CD14-positive monocyte (primary cell): ENCODE measurements around the gene AFAP1L1. TPM values are rescaled to one million over a fixed set of nuclear protein-coding genes. Genes with fewer than 3 reads are reported as not detected.

Source experiments
- DNase-seq, 3 donors: peaks; one replicate each; pipeline ENCODE4 v3.0.0-alpha.2; 2011 to 2022
- H2AFZ ChIP-seq: 2 replicates; pipeline ENCODE4 v1.6.0; 2012; ENCODE audit warnings: mild to moderate bottlenecking, low read depth, low read length, inconsistent platforms; ENCODE audit not compliant: insufficient read depth, poor library complexity, severe bottlenecking
- H3K27ac ChIP-seq, 2 donors: 1 replicate in 1 of 2; 2 replicates in 1 of 2; pipeline ENCODE4 v1.5.1; 2012 to 2013; ENCODE audit warnings: low read length in 2 of 2, control low read depth in 1 of 2, inconsistent platforms in 1 of 2, low read depth in 1 of 2, mild to moderate bottlenecking in 1 of 2
- H3K27me3 ChIP-seq, 2 donors: one replicate each; pipeline versions ENCODE4 v1.6.0 to v1.6.1; 2011 to 2013; ENCODE audit warnings: low read length in 2 of 2; ENCODE audit not compliant: control insufficient read depth in 2 of 2, insufficient read depth in 2 of 2
- H3K36me3 ChIP-seq, 2 donors: replicated peaks in 1 of 2; 1 replicate in 1 of 2; 2 replicates in 1 of 2; pipeline versions ENCODE4 v1.5.1 to v1.6.1; 2012 to 2013; ENCODE audit warnings: low read length in 2 of 2, control low read depth in 1 of 2, inconsistent platforms in 1 of 2, mild to moderate bottlenecking in 1 of 2; ENCODE audit not compliant: insufficient read depth in 2 of 2, control insufficient read depth in 1 of 2
- H3K4me1 ChIP-seq, 2 donors: 1 replicate in 1 of 2; 2 replicates in 1 of 2; pipeline versions ENCODE4 v1.5.1 to v1.6.1; 2012 to 2013; ENCODE audit warnings: low read length in 2 of 2, control low read depth in 1 of 2, inconsistent platforms in 1 of 2, mild to moderate bottlenecking in 1 of 2, moderate library complexity in 1 of 2; ENCODE audit not compliant: insufficient read depth in 2 of 2, control insufficient read depth in 1 of 2
- H3K4me2 ChIP-seq: replicated peaks from 2 replicates; pipeline ENCODE3; 2012; ENCODE audit warnings: low read length, moderate library complexity, mild to moderate bottlenecking; ENCODE audit not compliant: poor library complexity, severe bottlenecking; ENCODE audit errors: extremely low read depth
- H3K4me3 ChIP-seq, 3 experiments: fragments of 200-600 bp in 1 of 3; sonication (generic) in 1 of 3; replicated peaks in 1 of 3; 1 replicate in 2 of 3; 2 replicates in 1 of 3; pipeline ENCODE4 v1.5.1; 2011 to 2013; ENCODE audit warnings: low read length in 3 of 3, mild to moderate bottlenecking in 3 of 3, control low read depth in 2 of 3, low read depth in 2 of 3, inconsistent platforms in 1 of 3, moderate library complexity in 1 of 3
- H3K79me2 ChIP-seq: 2 replicates; pipeline ENCODE4 v1.6.0; 2012; ENCODE audit warnings: mild to moderate bottlenecking, control low read depth, inconsistent platforms, low read length, moderate library complexity; ENCODE audit not compliant: insufficient read depth
- H3K9ac ChIP-seq: 2 replicates; pipeline ENCODE4 v1.6.0; 2017; ENCODE audit warnings: low read length, mild to moderate bottlenecking; ENCODE audit not compliant: insufficient read depth, poor library complexity, severe bottlenecking
- H3K9me3 ChIP-seq, 2 donors: replicated peaks in 1 of 2; 1 replicate in 1 of 2; 2 replicates in 1 of 2; pipeline versions ENCODE4 v1.5.1 to v1.6.1; 2012 to 2013; ENCODE audit warnings: low read length in 2 of 2, control low read depth in 1 of 2; ENCODE audit not compliant: control insufficient read depth in 1 of 2, insufficient read depth in 1 of 2
- H4K20me1 ChIP-seq: 2 replicates; pipeline ENCODE4 v1.6.0; 2012; ENCODE audit warnings: mild to moderate bottlenecking, low read length, control low read depth, moderate library complexity; ENCODE audit not compliant: insufficient read depth
- H3K27ac Mint-ChIP-seq, 7 donors: one replicate each; pipeline ENCODE4 v1.8.0; 2020; ENCODE audit warnings: mild to moderate bottlenecking in 7 of 7, mixed read lengths in 7 of 7, moderate library complexity in 6 of 7, inconsistent platforms in 2 of 7
- H3K27me3 Mint-ChIP-seq, 3 donors: one replicate each; pipeline ENCODE4 v1.8.0; 2021 to 2022; ENCODE audit warnings: low read depth in 3 of 3, mild to moderate bottlenecking in 3 of 3, mixed read lengths in 3 of 3, moderate library complexity in 3 of 3, inconsistent platforms in 1 of 3
- H3K36me3 Mint-ChIP-seq, 2 donors: one replicate each; pipeline ENCODE4 v1.8.0; 2020; ENCODE audit warnings: mixed read lengths in 2 of 2, inconsistent platforms in 1 of 2, mild to moderate bottlenecking in 1 of 2
- H3K4me1 Mint-ChIP-seq: one replicate; pipeline ENCODE4 v1.8.0; 2020; ENCODE audit warnings: mild to moderate bottlenecking, mixed read lengths
- H3K4me3 Mint-ChIP-seq, 2 donors: one replicate each; pipeline ENCODE4 v1.8.0; 2020; ENCODE audit warnings: mild to moderate bottlenecking in 2 of 2, mixed read lengths in 2 of 2, moderate library complexity in 1 of 2
- H3K9me3 Mint-ChIP-seq, 7 donors: one replicate each; pipeline ENCODE4 v1.8.0; 2020 to 2022; ENCODE audit warnings: mixed read lengths in 7 of 7, mild to moderate bottlenecking in 6 of 7, moderate library complexity in 6 of 7, inconsistent platforms in 2 of 7
- WGBS: methylation state at CpG from one replicate; pipeline ENCODE4 v1.1.5; 2013; ENCODE audit warnings: missing lambda C conversion rate; ENCODE audit not compliant: insufficient coverage; 5-methylcytosine and 5-hydroxymethylcytosine counted together
- intact Hi-C, 2 donors: fragments of 100-400 bp; cut with micrococcal nuclease; formaldehyde crosslinking; loops; one replicate each; pipeline versions ENCODE4 v1.15.0 to v1.15.1; 2023
- polyA plus RNA-seq, 3 donors: library from polyadenylated mRNA; depleted of rRNA in 1 of 3; unstranded in 2 of 3; stranded (reverse) in 1 of 3; fragments of 300-500 nt in 2 of 3; fragments of >200 nt in 1 of 3; fragmentation: Illumina TruSeq in 2 of 3; gene quantifications; 1 replicate in 2 of 3; 2 replicates in 1 of 3; pipeline ENCODE4 v1.2.3, GENCODE V29; 2012 to 2021
- TF ChIP-seq, protein P1 (sequence below): fragments of 200-600 bp; IDR thresholded peaks from one replicate; pipeline ENCODE4 v1.8.0; 2022; ENCODE audit warnings: antibody characterized with exemption, mild to moderate bottlenecking

Gene AFAP1L1
- polyA plus RNA-seq, 3 donors: not detected

DNA sequence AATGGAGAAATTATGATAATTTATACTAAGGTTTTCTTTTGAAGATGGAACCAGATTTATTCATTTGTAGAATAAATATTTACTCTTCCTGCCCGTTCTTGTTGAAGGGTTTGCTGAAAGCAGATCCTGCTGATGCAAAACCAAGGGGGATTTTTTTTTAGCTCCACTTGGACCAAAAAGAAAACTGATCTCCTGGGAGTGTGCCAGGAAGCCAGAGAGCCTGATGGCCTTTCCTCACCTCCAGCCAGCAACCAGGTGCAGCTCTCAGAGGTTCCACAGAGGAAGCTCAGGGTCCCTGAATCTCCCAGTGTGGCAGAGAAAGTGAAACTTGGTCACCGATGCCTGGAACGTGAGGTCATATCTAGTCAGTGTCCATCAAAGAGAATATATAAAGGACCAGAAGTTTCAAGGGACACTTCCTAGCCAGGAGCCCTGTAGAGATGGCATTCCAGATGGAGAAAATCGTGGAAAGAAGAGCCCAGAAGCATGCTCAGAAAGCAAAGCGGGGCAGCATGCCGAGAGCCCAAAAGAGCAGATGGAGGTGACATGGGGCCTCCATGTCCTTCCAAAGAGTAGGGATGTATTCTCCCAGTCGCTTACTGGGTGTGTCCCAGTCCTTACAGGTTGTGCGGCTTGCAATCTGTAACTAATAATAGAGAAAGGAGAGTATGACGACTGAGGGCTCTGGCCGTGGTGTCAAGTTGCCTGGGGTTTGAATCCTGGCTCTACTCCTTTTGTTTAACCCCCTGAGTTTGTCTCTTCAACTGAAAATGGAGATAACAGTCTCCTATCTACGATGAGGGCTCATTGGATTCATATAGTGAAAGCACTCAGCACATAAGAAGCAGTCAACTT lies 12.2 kb downstream of the AFAP1L1 start:
- WGBS: 91% methylated on average over 7 of the region's 11 CpGs
- H3K4me1 ChIP-seq: peaks cover 0 to 4% of the 10 kb centered on the region in 2 donors
- no peaks in the 10 kb centered on the region for H3K9me3 ChIP-seq
- peaks cover 0 to 9% (median 3%) of the 10 kb centered on the region in 7 donors for H3K9me3 Mint-ChIP-seq
- no peak overlapping the region for H3K27ac ChIP-seq
- no peaks in the 10 kb centered on the region for H3K79me2 ChIP-seq
- intact Hi-C loops: no loop called here
- H3K36me3 ChIP-seq: no peaks in the 10 kb centered on the region
- no peaks in the 10 kb centered on the region for H3K36me3 Mint-ChIP-seq
- H3K27me3 ChIP-seq: no peaks in the 10 kb centered on the region
- no peak overlapping the region for H3K4me3 Mint-ChIP-seq
- no peak overlapping the region for H3K4me3 ChIP-seq
- peaks cover 14% of the 10 kb centered on the region for H3K4me1 Mint-ChIP-seq
- DNase-seq: no peak
- no peak overlapping the region for H3K9ac ChIP-seq
- no peak overlapping the region for H2AFZ ChIP-seq
- no peak overlapping the region for H3K27ac Mint-ChIP-seq
- H4K20me1 ChIP-seq: no peaks in the 10 kb centered on the region
- TF ChIP-seq, protein P1, sequence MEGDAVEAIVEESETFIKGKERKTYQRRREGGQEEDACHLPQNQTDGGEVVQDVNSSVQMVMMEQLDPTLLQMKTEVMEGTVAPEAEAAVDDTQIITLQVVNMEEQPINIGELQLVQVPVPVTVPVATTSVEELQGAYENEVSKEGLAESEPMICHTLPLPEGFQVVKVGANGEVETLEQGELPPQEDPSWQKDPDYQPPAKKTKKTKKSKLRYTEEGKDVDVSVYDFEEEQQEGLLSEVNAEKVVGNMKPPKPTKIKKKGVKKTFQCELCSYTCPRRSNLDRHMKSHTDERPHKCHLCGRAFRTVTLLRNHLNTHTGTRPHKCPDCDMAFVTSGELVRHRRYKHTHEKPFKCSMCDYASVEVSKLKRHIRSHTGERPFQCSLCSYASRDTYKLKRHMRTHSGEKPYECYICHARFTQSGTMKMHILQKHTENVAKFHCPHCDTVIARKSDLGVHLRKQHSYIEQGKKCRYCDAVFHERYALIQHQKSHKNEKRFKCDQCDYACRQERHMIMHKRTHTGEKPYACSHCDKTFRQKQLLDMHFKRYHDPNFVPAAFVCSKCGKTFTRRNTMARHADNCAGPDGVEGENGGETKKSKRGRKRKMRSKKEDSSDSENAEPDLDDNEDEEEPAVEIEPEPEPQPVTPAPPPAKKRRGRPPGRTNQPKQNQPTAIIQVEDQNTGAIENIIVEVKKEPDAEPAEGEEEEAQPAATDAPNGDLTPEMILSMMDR: no peak
- H3K27me3 Mint-ChIP-seq: peaks cover 2 to 4% (median 2%) of the 10 kb centered on the region in 3 donors
- no peak overlapping the region for H3K4me2 ChIP-seq

DNA sequence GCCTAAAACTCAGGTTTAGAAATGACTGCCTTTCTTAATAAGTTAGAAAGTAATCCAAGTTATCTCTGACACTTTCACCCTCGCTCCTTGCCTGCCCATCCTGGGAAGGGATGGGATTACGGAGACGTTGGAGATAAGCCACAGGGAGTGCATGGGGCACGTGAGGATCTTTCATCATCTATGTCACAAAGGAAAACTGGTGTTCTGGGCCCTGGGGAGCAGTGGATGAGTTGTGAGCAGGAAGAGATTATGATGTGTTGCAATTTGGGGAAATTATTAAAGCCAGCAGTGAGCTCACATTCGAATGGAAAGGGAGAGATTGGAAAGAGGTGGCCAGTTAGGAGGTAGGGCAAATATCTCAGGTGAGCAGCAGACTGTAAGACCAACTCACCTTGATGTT lies 12.8 kb downstream of the AFAP1L1 start:
- no peaks in the 10 kb centered on the region for H3K79me2 ChIP-seq
- H3K4me1 ChIP-seq: peaks cover 0 to 4% of the 10 kb centered on the region in 2 donors
- Mint-ChIP-seq H3K9me3 (peaks cover 0 to 12% (median 3%) of the 10 kb centered on the region in 7 donors), H3K4me1 (peaks cover 17% of the 10 kb centered on the region), H3K4me3 (no peak overlapping the region), H3K27me3 (peaks cover 2 to 4% (median 2%) of the 10 kb centered on the region in 3 donors), H3K27ac (no peak overlapping the region), H3K36me3 (no peaks in the 10 kb centered on the region)
- TF ChIP-seq, protein P1: no peak
- H3K36me3 ChIP-seq: no peaks in the 10 kb centered on the region
- no peak overlapping the region for H3K4me2 ChIP-seq
- H3K27me3 ChIP-seq: no peaks in the 10 kb centered on the region
- no peak overlapping the region for H3K27ac ChIP-seq
- no peaks in the 10 kb centered on the region for H3K9me3 ChIP-seq
- WGBS: 13% methylated on average over 3 of the region's 5 CpGs
- no peak overlapping the region for H3K9ac ChIP-seq
- no peak overlapping the region for H2AFZ ChIP-seq
- DNase-seq: peak in 1 of 3 donors; percentile 40
- H4K20me1 ChIP-seq: no peaks in the 10 kb centered on the region
- H3K4me3 ChIP-seq: no peak overlapping the region
- intact Hi-C loops: no loop called here
